22Rv1 (cell line): ENCODE data around the gene CETN2.

Experiments used
- CTCF ChIP-seq: fragments of 450-650 bp; IDR thresholded peaks from 2 replicates; pipeline ENCODE4 v1.5.1; 2017; ENCODE audit warnings: mild to moderate bottlenecking
- ZFX ChIP-seq: fragments of 450-650 bp; IDR thresholded peaks from 2 replicates; pipeline ENCODE4 v1.6.1; 2017; ENCODE audit warnings: antibody characterized with exemption, borderline replicate concordance

GRCh38 chrX:152810403-152810802 is 20.2 kb downstream of the CETN2 start:
- TF ChIP-seq CTCF (no peak), ZFX (no peak)
